Vagina (tissue), 2 donors: ENCODE results near the gene PPP1R17. TPM values are rescaled to one million over a fixed set of nuclear protein-coding genes. Genes with fewer than 3 reads are reported as not detected.

Source experiments
- DNase-seq, 2 donors: peaks; one replicate each; pipeline ENCODE4 v3.0.0-alpha.2; 2017; ENCODE audit errors: extremely low spot score in 2 of 2
- H3K27ac ChIP-seq: fragments of 200-600 bp; sonication (generic); one replicate; pipeline ENCODE4 v1.5.1; 2019
- H3K27me3 ChIP-seq: fragments of 200-600 bp; sonication (generic); one replicate; pipeline ENCODE4 v1.5.1; 2019
- H3K36me3 ChIP-seq, 2 donors: fragments of 200-600 bp; sonication (generic); one replicate each; pipeline ENCODE4 v1.5.1; 2017 to 2019
- H3K4me1 ChIP-seq: fragments of 200-600 bp; sonication (generic); one replicate; pipeline ENCODE4 v1.5.1; 2019
- H3K4me3 ChIP-seq, 2 donors: fragments of 200-600 bp; sonication (generic); 1 replicate in 1 of 2; 2 replicates in 1 of 2; pipeline ENCODE4 v1.5.1; 2016 to 2019
- H3K9me3 ChIP-seq: fragments of 200-600 bp; sonication (generic); one replicate; pipeline ENCODE4 v1.5.1; 2019
- CTCF ChIP-seq, 3 experiments: fragments of 450-650 bp in 2 of 3; fragments of 200-600 bp in 1 of 3; sonication (generic) in 1 of 3; IDR thresholded peaks; one replicate each; pipeline ENCODE4 v1.5.1; 2017 to 2019; ENCODE audit warnings: antibody characterized with exemption in 3 of 3, mild to moderate bottlenecking in 2 of 3, moderate library complexity in 2 of 3
- POLR2A ChIP-seq, 2 donors: fragments of 450-650 bp; IDR thresholded peaks; one replicate each; pipeline ENCODE4 v1.6.1; 2017; ENCODE audit warnings: antibody characterized with exemption in 2 of 2, mild to moderate bottlenecking in 2 of 2, moderate library complexity in 2 of 2
- POLR2AphosphoS5 ChIP-seq, 2 donors: sonication (generic); formaldehyde crosslinking; IDR thresholded peaks; one replicate each; pipeline ENCODE4 v1.9.0; 2017; ENCODE audit warnings: antibody characterized with exemption in 2 of 2, mild to moderate bottlenecking in 2 of 2, low read depth in 1 of 2; ENCODE audit not compliant: insufficient read depth in 1 of 2
- intact Hi-C: fragments of 100-400 bp; cut with DNase I; formaldehyde crosslinking; loops from one replicate; pipeline ENCODE4 v1.15.1; 2023
- total RNA-seq: library from RNA; depleted of rRNA; stranded (reverse); fragments of >200 nt; gene quantifications from one replicate; pipeline ENCODE4 v1.2.3, GENCODE V29; 2016

The PPP1R17 gene
- total RNA-seq, 1 donor from 2014 or later = not detected

GRCh38 chr7:31735991-31736982 is 49.3 kb downstream of the PPP1R17 start:
- Histone ChIP-seq H3K27me3 (no peaks in the 10 kb centered on the region), H3K36me3 (no peaks in the 10 kb centered on the region), H3K4me1 (no peaks in the 10 kb centered on the region), H3K4me3 (no peak overlapping the region), H3K27ac (no peak overlapping the region), H3K9me3 (no peaks in the 10 kb centered on the region)
- intact Hi-C loops = no loop called here
- DNase-seq = no peak
- TF ChIP-seq POLR2AphosphoS5 (IDR thresholded peaks at IDR 0.05; ENCODE audit: insufficient read depth in 1 of 2, low read depth in 1 of 2) (no peak), POLR2A (IDR thresholded peaks at IDR 0.05) (no peak), CTCF (IDR thresholded peaks at IDR 0.05) (peak; percentile 41 to 65 (median 52))

GRCh38 chr7:31741852-31742251 is 54.8 kb downstream of the PPP1R17 start:
- H3K9me3 ChIP-seq = no peaks in the 10 kb centered on the region
- H3K4me1 ChIP-seq = no peaks in the 10 kb centered on the region
- intact Hi-C loops = loop anchor here (2.0 to 10.0 kb wide), 2 partner anchors 463 to 603 kb away; no protein-coding TSS in a partner anchor
- no peak overlapping the region for H3K4me3 ChIP-seq
- no peak for DNase-seq
- no peaks in the 10 kb centered on the region for H3K27me3 ChIP-seq
- no peaks in the 10 kb centered on the region for H3K36me3 ChIP-seq
- H3K27ac ChIP-seq = no peak overlapping the region
- TF ChIP-seq POLR2A (IDR thresholded peaks at IDR 0.05) (no peak), POLR2AphosphoS5 (IDR thresholded peaks at IDR 0.05; ENCODE audit: insufficient read depth in 1 of 2, low read depth in 1 of 2) (no peak)

GRCh38 chr7:31744294-31744874 is 57.4 kb downstream of the PPP1R17 start:
- Histone ChIP-seq H3K27me3 (no peaks in the 10 kb centered on the region), H3K4me3 (no peak overlapping the region), H3K36me3 (no peaks in the 10 kb centered on the region), H3K4me1 (no peaks in the 10 kb centered on the region), H3K27ac (no peak overlapping the region), H3K9me3 (no peaks in the 10 kb centered on the region)
- TF ChIP-seq POLR2AphosphoS5 (IDR thresholded peaks at IDR 0.05; ENCODE audit: insufficient read depth in 1 of 2, low read depth in 1 of 2) (no peak), POLR2A (IDR thresholded peaks at IDR 0.05) (no peak), CTCF (IDR thresholded peaks at IDR 0.05) (peak; percentile 54 to 85 (median 74))
- DNase-seq = no peak
- intact Hi-C loops = loop anchor here (10.0 kb wide), 1 partner anchor 600 kb away; no protein-coding TSS in a partner anchor

- Histone ChIP-seq H3K36me3 (no peaks in the 10 kb centered on the region), H3K27me3 (no peaks in the 10 kb centered on the region), H3K9me3 (no peaks in the 10 kb centered on the region), H3K27ac (no peak overlapping the region), H3K4me3 (no peak overlapping the region), H3K4me1 (no peaks in the 10 kb centered on the region)
- no peak for TF ChIP-seq POLR2AphosphoS5 (IDR thresholded peaks at IDR 0.05; ENCODE audit: insufficient read depth in 1 of 2, low read depth in 1 of 2)
- no peak for TF ChIP-seq CTCF (IDR thresholded peaks at IDR 0.05)
- TF ChIP-seq POLR2A (IDR thresholded peaks at IDR 0.05) = no peak
- intact Hi-C loops = loop anchor here (10.0 kb wide), 1 partner anchor 597 kb away; no protein-coding TSS in a partner anchor
- DNase-seq = no peak
Measured at GRCh38 chr7:31747553-31747952, 60.5 kb downstream of the PPP1R17 start.

- no peaks in the 10 kb centered on the region for H3K4me1 ChIP-seq
- H3K27me3 ChIP-seq = no peaks in the 10 kb centered on the region
- TF ChIP-seq CTCF (IDR thresholded peaks at IDR 0.05) (no peak), POLR2AphosphoS5 (IDR thresholded peaks at IDR 0.05; ENCODE audit: insufficient read depth in 1 of 2, low read depth in 1 of 2) (no peak), POLR2A (IDR thresholded peaks at IDR 0.05) (no peak)
- no peak for DNase-seq
- no peaks in the 10 kb centered on the region for H3K36me3 ChIP-seq
- no peaks in the 10 kb centered on the region for H3K9me3 ChIP-seq
- no peak overlapping the region for H3K4me3 ChIP-seq
- intact Hi-C loops = loop anchor here (10.0 kb wide), 1 partner anchor 597 kb away; no protein-coding TSS in a partner anchor
- no peak overlapping the region for H3K27ac ChIP-seq
Measured at GRCh38 chr7:31748084-31748483, 61.1 kb downstream of the PPP1R17 start.
